Ishikawa (cell line): ENCODE results near the gene UST.

Experiments used
- CEBPB ChIP-seq: IDR thresholded peaks from 2 replicates; pipeline ENCODE4 v1.6.1; 2012
- CREB1 ChIP-seq: IDR thresholded peaks from 2 replicates; pipeline ENCODE4 v1.6.1; 2012; ENCODE audit warnings: low read depth
- EGR1 ChIP-seq: IDR thresholded peaks from 2 replicates; pipeline ENCODE4 v1.6.1; 2012
- EP300 ChIP-seq: IDR thresholded peaks from 2 replicates; pipeline ENCODE4 v1.6.1; 2012; ENCODE audit warnings: borderline replicate concordance
- FOXM1 ChIP-seq: IDR thresholded peaks from 2 replicates; pipeline ENCODE4 v1.6.1; 2012; ENCODE audit warnings: low read depth, borderline replicate concordance
- MAX ChIP-seq: IDR thresholded peaks from 2 replicates; pipeline ENCODE4 v1.6.1; 2012
- NFIC ChIP-seq: IDR thresholded peaks from 2 replicates; pipeline ENCODE4 v1.6.1; 2012
- RAD21 ChIP-seq: IDR thresholded peaks from 2 replicates; pipeline ENCODE4 v1.6.1; 2012; ENCODE audit warnings: low read depth
- REST ChIP-seq: IDR thresholded peaks from 2 replicates; pipeline ENCODE4 v1.6.1; 2012; ENCODE audit warnings: low read depth, mild to moderate bottlenecking
- TAF1 ChIP-seq: IDR thresholded peaks from 2 replicates; pipeline ENCODE4 v1.6.1; 2012; ENCODE audit warnings: low read depth, mild to moderate bottlenecking
- TCF12 ChIP-seq: IDR thresholded peaks from 2 replicates; pipeline ENCODE4 v1.6.1; 2012; ENCODE audit warnings: low read depth
- TEAD4 ChIP-seq: IDR thresholded peaks from 2 replicates; pipeline ENCODE4 v1.6.1; 2012
- USF1 ChIP-seq: IDR thresholded peaks from 2 replicates; pipeline ENCODE4 v1.6.1; 2012
- YY1 ChIP-seq: IDR thresholded peaks from 2 replicates; pipeline ENCODE4 v1.6.1; 2012; ENCODE audit warnings: low read depth
- ZBTB7A ChIP-seq: IDR thresholded peaks from 2 replicates; pipeline ENCODE4 v1.6.1; 2012; ENCODE audit warnings: low read depth

The UST gene

GRCh38 chr6:148934539-148934938 lies 187.7 kb downstream of the UST start:
- TF ChIP-seq TCF12 (no peak), CEBPB (no peak), FOXM1 (no peak), RAD21 (no peak)

- TF ChIP-seq NFIC = no peak
- TF ChIP-seq REST = no peak
- TF ChIP-seq CREB1 = no peak
- no peak for TF ChIP-seq TCF12
- TF ChIP-seq FOXM1 = no peak
- no peak for TF ChIP-seq EP300
- TF ChIP-seq RAD21 = no peak
- no peak for TF ChIP-seq EGR1
- no peak for TF ChIP-seq MAX
- no peak for TF ChIP-seq TAF1
- no peak for TF ChIP-seq TEAD4
- TF ChIP-seq ZBTB7A = no peak
- TF ChIP-seq YY1 = no peak
- no peak for TF ChIP-seq USF1
- TF ChIP-seq CEBPB = no peak
These were observed 188.1 kb downstream of the UST start for GRCh38 chr6:148934961-148935360.

GRCh38 chr6:148935705-148936435 lies 189.0 kb downstream of the UST start:
- TF ChIP-seq MAX = no peak

- no peak for TF ChIP-seq ZBTB7A
- no peak for TF ChIP-seq REST
- TF ChIP-seq TAF1 = no peak
- TF ChIP-seq YY1 = no peak
- TF ChIP-seq CEBPB = no peak
- no peak for TF ChIP-seq FOXM1
These were observed 196.6 kb downstream of the UST start for GRCh38 chr6:148943451-148943850.

- TF ChIP-seq TAF1 = no peak
- no peak for TF ChIP-seq CEBPB
- no peak for TF ChIP-seq TCF12
- no peak for TF ChIP-seq REST
- no peak for TF ChIP-seq USF1
- no peak for TF ChIP-seq MAX
- TF ChIP-seq CREB1 = no peak
These were observed 197.8 kb downstream of the UST start for GRCh38 chr6:148944608-148945007.
